RCC 7860 (cell line): ENCODE data around the gene HPCAL1.

Source experiments
- DNase-seq: peaks from one replicate; pipeline ENCODE4 v3.0.0-alpha.2; 2015; ENCODE audit warnings: low spot score
- FAIRE-seq: peaks from 2 replicates; lab custom pipeline; 2012; peaks lifted over from hg19 to GRCh38; lab: Jason Lieb, UNC

HPCAL1 gene

DNA sequence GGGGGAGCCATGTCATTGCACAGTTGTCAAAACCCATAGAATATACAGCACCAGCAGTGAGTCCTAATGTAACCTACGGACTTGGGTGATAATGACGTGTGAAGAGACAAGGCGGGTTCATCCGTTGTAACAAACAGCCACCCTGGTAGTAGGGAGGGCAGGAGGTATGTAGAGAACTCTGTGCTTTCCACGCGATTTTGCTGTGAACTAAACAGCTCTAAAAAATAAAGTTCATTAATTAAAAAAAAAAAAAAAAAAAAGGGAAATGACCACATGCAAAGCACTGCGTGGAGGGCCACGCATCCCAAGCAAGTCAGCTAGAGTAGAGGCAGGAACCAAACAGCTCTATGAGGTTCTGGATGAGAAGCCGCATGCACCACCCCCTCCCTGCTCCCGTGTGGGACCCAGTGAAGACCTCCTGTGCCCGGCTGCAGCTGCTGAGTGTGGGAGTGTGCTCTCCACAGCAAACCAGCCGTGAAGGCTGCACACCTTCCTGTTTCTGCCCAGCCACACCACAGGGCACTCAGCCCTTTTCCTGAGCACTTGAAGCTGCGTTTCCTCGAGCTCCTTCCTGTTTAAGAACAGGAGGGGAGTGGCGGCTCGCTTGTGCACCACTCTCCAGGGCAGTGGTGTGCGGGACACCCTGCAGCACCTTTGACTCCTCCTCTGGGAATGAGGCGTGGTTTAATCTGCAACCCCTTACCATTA, 79.8 kb downstream of the HPCAL1 start:
- peak; percentile 76 for FAIRE-seq
- DNase-seq: peak; percentile 73

DNA sequence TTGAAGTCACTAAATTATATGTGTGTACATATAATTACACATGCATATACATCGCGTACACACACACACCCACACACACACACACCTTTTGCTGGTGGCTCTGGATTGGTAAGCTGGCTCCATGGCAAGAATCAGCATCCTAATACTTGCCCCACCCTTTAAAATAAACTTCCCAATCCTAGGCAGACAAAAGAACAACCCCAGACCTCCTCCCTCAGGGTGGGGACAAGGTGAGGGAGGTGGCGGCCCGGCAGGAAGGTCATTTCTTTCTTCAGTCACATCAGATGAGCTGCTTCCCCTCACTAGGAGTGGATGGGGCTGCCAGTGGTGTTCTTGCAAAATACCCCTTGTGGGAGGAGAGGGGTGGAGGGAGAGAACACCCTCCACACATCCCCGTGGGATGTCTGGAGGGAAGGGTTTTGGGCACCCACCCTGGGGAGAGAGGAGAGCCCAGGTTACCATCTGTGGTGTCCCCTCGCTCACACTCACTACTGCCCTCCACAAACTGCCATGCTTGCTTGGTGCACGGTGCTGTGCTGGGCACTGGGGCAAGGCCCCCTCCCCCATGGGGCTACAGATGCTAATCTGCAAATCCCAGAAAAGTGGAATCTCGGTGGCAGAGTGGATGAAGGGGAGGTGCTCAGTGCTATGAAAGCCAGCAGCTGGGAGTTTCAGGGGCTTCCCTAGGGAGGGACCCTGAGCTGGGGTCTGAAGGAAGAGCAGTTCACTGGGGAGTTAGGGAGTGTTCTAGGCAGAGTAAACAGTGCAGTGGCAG, 81.4 kb downstream of the HPCAL1 start:
- DNase-seq (no peak), FAIRE-seq (no peak)

DNA sequence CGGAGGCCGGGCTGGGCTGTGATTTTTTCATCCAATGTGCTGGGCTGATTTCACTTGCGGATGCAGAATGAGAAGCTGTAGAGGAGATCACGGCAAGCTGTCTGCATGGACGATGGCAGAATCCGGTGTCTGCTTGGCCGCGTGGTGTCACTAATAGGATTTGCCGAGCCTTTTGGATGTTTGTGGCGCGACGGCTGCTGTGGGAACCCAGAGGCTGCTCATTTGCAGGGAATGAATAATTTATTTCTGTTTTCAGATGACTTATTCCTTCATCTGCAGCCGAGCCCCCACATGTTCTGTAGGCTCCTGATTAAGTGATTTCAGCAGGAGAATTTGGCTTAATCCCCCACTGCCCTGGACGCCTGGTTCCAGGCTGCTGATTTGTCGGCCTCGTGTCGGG, 82.8 kb downstream of the HPCAL1 start:
- FAIRE-seq (no peak), DNase-seq (peak; percentile 34)

DNA sequence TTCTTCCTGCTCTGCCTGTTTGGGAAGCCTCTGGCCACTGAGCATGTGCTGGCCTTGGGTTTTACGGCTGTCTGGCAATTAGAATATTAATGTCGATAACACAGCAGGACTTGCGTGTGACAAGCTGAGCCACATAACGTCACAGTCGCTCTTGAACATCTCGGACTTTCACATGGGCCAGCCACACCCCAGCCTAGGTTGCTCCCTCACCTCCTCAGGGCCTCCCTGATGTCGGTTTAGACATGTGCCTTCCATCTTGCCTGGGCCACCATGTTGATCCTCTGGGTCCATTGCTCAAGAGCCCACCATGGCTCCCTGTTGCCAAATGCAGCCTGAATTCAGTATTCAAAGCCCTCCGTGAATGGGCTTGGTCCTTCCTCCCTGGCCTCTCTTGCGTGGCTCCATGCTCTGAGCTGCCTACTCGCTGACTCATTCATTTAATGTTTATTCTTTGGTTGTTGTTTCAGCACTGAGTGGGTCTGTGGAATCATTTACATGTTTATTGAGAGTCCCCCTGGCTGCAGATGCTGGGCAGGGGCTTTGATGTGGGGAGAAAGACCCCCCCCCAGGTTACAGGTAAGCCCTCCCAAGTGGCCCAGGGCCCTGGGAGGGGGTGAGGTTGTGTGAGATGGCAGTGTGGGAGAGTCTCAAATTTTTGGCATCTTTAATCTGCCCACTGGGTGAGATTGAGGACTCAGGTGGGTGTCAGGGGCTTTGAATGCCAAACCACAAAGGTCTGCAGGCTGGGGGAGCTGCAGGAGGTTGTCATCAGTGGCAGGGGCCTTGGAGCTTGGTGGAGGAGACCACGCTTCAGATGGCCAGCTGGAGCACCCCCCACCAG, 83.4 kb downstream of the HPCAL1 start:
- peak; percentile 62 for DNase-seq
- FAIRE-seq: peak; percentile 68

DNA sequence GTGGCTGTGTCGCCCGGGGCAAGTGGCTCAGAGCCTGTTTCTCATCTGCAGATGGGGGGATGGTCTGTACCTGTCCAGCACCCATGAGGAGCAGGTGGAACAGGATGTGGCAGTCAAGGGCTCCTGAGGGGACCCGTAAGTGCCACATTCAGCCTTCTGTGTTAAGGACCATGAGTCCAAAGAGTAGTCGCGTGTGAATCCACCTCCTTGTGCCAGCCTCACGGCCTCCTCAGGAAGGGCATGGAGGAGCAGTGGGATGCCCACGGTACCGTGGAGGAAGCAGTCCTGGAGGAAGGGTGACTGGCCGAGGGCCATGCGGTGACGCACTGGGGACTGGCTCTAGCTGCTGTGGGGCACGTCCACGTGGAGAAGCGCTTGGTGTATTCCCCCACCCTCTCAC, 84.3 kb downstream of the HPCAL1 start:
- DNase-seq (peak; percentile 15), FAIRE-seq (no peak)

DNA sequence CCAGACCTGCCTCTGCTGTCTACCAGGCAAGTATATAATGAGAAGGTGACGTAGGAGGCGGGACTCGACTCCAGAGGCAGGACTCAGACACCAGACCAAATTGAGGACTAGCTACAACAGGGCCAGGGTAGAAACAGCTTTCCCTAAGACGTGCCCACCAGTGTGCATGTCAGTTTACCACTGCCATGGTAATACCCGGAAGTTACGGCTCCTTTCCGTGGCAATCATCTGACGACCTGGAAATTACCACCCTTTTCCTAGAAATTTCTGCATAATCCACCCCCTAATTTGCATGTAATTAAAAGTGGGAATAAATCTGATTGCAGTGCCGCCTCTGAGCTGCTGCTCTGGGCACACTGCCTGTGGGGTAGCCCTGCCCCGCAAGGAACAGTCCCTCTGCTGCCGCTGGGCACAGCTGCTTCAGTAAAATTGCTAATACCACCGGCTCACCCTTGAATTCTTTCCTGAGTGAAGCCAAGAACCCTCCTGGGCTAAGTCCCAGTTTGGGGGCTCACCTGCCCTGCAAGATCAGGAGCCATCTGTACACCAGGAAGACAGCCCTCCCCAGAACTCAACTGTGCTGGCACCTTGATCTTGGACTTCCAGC, 86.4 kb downstream of the HPCAL1 start:
- no peak for DNase-seq
- FAIRE-seq: no peak

DNA sequence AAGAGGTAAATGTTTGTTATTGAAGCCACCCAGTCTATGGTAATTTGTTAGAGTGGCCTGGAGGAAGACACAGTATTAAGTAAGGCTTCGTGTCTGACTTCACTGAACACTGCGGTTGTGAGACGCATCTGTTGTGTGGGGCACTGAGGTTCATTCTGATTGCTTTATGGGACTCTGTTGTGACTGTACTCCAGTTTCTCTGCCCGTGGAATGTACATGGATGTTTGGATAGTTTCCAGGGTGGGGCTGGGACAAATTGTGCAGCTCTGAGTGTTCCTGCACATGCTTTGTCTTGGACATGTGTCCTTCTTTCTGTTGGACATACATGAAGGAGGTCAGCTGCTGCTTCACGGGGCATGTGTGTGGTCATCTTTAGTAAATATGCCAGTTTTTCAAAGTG, 86.9 kb downstream of the HPCAL1 start:
- FAIRE-seq (peak; percentile 27), DNase-seq (peak; percentile 66)

DNA sequence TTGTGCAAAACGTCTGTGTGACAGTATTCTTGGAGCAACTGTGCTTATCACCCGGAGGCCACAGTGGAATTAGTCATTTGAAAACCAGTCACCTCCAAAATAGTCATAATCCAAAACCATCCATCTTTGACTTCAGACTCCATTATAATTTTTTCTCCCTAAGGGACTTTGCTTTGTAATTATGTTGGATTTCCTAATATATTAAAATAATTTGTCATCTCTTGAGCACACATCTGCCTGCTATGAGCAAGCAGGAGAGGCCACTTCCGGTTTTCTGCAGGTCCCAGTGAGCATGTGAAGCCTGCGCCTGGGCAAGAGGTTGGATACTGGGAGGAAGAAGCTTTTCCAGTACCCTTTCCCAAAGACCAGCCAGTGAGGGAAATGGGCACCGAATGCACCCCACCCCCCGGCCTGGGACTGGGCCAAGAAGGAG, 87.7 kb downstream of the HPCAL1 start:
- peak; percentile 25 for DNase-seq
- peak; percentile 21 for FAIRE-seq

DNA sequence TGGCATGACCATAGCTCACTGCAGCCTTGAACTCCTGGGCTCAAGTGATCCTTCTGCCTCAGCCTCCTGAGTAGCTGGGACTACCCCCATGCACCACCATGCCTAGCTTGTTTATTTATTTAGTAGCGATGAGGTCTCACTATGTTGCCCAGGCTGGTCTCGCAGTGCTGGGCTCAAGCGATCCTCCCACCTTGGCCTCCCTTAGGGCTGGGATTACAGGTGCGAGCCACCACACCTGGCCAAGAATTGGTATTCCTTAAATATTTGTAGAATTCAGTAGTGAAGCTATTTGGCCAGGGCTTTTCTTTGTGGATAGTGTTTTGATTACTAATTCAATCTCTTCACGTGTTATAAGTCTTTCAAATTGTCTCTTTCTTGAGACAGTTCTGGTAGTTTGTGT, 89.4 kb downstream of the HPCAL1 start:
- DNase-seq (no peak), FAIRE-seq (no peak)

DNA sequence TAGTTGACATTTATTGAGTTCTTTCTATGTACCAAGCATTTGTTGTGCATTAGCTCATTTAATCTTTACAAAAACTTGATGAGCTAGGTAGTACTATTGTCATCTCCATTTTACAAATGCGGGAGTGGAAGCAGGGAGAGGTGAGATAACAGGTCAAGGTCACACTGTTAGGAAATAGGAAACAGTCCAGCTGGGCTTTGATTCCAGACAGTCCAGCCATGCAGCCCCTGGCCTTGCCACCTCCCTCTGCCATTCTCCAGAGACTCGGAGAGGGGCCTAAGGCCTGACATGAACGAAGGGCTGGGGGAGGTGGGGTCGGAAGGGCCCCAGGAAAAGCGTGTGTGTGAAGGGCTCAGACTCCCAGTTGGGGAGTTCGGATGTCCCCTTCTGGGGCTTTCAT, 89.8 kb downstream of the HPCAL1 start:
- FAIRE-seq: no peak

DNA sequence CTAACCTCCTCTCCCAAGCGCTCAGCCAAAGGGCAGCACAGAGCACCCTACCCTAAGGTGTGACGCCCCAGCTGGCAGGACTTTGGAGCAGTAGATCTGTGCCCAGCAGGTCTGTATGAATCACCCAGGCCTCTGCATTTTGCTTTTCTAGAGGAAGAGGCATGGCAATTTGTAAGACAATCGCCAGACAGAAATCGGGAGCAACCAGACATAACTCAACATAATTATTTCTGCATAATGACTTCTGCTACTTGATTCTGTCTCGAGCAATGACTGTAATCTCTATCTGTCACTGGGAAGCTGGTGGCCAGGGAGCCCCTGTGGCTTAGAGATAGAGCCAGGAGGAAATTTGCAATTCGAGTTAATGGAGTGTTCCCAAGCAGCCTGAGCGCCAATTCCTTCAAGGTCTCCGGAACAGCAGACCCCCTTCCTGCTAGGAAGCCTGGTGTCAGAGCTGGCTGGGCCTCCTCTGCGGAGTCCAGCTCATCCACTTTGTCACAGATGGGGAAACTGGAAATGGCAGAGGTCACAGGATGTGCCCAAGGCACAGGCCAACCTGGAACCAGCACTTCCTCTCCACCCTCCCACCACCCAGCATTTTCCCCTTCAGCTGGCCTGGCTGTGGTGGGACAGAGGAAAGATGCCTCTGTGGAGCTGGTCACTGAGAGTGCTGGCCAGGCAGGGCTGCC, 90.4 kb downstream of the HPCAL1 start:
- FAIRE-seq: no peak
- peak; percentile 3 for DNase-seq

More for the DNA sequence above, 89.8 kb downstream of the HPCAL1 start:
- DNase-seq: no peak

DNA sequence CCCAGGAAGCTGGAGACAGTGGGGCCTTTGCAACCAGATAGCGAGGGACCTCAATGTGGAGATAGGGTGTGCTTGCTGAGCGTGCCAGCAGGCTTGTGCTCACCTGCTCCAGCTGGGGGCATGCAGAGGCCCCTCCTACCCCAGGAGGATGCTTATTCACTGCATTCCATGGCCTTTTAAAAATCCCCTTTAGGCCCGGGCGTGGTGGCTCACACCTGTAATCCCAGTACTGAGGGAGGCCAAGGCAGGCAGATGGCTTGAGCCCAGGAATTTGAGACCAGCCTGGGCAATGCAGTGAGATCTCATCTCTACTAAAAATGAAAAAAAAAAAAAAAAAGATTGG, 90.9 kb downstream of the HPCAL1 start:
- no peak for FAIRE-seq
- no peak for DNase-seq

DNA sequence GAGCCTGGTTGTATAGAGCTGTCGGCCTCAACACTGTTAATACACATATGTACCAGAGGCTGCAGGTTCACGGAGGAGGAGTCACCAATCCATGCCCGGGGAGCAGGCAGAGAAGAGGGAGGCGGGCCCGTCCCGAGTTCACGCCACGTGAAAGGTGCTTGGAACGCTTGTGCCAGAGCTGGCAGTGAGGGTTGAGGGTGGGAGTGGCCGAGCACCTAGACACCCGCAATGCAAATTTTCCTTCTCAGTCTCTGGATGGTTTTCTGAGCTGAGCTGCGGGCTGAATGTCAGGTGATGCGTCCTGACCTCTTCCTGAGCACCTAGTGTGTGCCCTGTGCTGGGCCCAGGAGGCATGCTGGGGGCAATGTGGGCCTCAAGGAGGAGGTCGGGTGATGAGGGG, 93.2 kb downstream of the HPCAL1 start:
- FAIRE-seq (no peak), DNase-seq (no peak)

DNA sequence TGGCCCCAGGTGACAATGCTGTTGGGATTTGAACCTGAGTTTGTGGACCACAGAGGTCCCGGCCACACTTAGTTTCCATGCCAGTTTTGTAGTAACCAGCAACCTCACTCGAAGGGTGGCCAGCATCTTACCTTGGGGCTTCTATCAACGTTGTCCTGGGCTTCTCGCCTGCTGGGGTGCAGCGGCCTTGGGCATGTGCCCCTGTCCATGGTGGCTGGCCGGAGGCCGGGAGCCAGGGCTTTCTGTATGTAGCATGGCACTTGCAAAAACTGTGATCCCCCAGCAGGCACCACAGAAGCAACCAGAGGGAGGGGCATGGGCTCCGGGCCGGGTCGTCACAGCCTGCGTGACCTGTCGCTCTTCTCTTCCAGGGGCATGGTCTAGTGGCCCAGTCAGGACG, 93.8 kb downstream of the HPCAL1 start:
- FAIRE-seq: no peak
- no peak for DNase-seq

DNA sequence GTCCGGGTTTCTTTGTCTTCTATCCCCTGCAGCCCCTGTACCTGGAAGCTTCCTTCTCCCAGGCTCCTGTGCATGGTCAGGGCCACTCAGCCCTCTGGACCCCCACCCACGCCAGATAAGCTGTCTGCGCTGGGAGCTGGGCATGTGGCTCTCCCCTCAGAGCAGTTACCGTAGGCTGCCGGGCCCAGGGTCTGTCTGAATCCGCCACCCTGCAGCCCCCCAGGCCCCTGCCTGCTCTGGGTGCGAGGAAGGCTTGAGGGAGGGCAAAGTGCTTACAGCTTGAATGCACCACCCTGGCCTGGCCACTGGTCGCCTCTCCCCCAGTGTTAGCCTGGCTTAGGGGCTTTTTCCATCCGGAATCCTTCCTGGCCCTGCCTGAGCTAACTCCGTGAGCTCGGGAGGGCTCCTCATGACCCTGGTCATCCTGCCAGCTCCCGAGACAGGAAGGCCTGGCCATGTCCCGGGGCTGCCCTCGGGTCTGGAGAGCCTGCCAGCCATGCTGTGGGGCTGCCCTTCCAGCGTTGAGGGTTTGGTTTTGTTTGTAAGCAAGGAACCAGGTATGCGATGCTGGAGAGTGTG, 94.7 kb downstream of the HPCAL1 start:
- no peak for DNase-seq
- no peak for FAIRE-seq

DNA sequence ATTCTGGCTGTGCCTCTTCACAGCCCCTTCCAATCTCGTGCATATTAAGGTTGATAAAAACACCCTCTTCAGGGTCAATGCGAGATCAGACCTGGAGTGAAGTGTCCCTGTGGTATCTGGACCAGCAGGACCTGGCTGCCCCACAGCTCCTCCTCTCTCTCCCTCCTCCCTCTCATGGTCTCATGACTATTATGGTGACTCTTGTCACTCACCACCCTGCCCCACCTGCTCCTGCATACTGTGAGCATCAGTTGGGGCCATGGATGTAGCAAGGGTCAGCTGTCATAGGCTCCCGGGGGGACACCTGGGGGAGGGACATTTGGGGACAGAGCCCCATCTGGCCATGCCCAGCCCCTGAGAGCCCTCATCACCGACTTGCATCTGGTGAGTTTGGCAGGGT, 95.2 kb downstream of the HPCAL1 start:
- FAIRE-seq: no peak

DNA sequence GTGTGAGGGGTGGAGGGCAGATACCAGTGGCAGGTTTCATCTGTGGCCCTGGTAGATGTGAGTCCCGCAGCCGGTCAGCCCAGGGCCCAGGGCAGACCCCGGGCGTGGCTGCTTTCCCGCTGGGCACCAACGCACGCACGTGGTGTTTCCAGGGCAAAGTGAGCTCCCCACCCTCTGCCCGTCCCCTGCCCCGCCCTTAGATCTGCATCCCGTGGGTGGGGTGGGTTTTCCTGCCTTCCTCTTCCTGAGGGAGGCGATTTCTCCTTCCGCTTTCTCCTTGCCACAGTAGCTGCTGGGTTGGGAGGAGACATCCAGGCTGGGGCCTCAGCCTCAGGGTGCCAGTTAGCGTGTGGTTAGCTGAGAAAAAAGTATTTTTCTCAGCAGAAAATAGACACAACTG, 95.8 kb downstream of the HPCAL1 start:
- no peak for DNase-seq

More for the DNA sequence above, 95.2 kb downstream of the HPCAL1 start:
- DNase-seq: no peak

DNA sequence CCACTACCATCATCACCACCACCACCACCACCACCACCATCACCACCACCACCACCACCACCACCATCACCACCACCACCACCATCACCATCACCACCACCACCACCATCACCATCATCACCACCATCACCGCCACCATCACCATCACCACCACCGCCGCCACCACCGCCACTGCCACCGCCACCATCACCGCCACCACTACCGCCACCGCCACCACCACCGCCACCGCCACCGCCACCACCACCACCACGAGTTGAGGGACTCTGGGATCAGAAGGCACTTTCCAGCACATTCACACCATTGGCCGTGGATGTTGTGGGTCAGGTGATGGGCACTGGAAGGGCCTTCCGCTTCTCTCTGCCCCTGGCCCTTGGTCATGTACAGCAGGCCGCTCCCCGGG, 96.7 kb downstream of the HPCAL1 start:
- no peak for FAIRE-seq
- DNase-seq: no peak

More for the DNA sequence above, 95.8 kb downstream of the HPCAL1 start:
- FAIRE-seq: no peak

DNA sequence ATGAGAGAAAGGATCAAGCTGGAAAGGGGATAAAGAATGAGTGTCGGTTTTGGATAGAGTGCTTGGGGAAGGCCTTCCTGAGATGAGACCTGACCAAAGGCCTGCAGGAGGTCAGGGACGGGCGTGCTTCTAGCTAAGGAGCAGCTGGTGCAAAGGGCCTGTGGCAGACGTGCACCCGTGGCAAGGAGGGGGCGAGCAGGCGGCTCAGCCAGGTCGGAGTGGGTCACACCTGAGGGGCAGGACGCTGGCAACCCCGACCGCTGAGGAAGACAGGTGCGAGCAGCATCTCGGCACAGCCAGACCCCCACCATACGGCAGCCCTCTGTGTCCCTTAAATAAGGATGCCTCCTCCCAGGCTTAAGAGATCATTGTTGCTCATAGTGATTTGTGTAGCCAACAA, 97.3 kb downstream of the HPCAL1 start:
- FAIRE-seq: no peak

DNA sequence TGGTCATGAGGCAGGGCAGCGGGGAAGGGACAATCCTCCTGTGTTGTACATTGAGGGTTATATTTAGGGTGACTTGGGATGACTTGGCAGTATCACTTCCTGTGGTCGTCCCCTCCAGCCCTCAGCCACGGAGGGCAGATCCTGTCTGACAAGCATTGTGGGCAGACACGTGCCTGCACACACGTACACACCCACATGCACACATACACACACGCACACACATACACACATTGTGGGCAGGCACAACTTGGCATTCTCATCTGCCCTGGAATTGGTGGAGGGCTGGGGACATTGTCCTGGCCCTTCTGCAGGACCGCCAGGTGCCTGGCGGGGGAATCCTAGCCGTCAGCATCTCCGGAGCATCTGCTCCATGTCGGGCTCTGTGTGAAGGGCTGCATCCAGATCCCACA, 97.9 kb downstream of the HPCAL1 start:
- FAIRE-seq (no peak), DNase-seq (peak; percentile 28)

More for the DNA sequence above, 97.3 kb downstream of the HPCAL1 start:
- DNase-seq: no peak
